Smooth muscle cell (in vitro differentiated cells): ENCODE results near the gene PTPRN2. TPM values are rescaled to one million over a fixed set of nuclear protein-coding genes. Genes with fewer than 3 reads are reported as not detected.

Experiments used
- DNase-seq: peaks from one replicate; lab custom pipeline; 2025; ENCODE audit not compliant: unreplicated experiment; lab: John Stamatoyannopoulos, UW
- H2AFZ ChIP-seq: fragments of 200-600 bp; sonication (generic); 2 replicates; pipeline ENCODE4 v1.6.0; 2016; ENCODE audit warnings: antibody characterized with exemption, low read depth, mild to moderate bottlenecking
- H3F3A ChIP-seq: fragments of 200-600 bp; sonication (generic); 2 replicates; pipeline ENCODE4 v1.6.0; 2017; ENCODE audit warnings: antibody characterized with exemption, low read depth
- H3K27ac ChIP-seq: fragments of 200-600 bp; sonication (generic); 2 replicates; pipeline ENCODE4 v1.5.1; 2016; ENCODE audit warnings: low read depth, mild to moderate bottlenecking
- H3K27me3 ChIP-seq: fragments of 200-600 bp; sonication (generic); 2 replicates; pipeline ENCODE4 v1.6.1; 2016; ENCODE audit warnings: low read depth, mild to moderate bottlenecking
- H3K36me3 ChIP-seq: fragments of 200-600 bp; sonication (generic); 2 replicates; pipeline ENCODE4 v1.5.1; 2016; ENCODE audit warnings: low read depth
- H3K4me1 ChIP-seq: fragments of 200-600 bp; sonication (generic); 2 replicates; pipeline ENCODE4 v1.5.1; 2016; ENCODE audit warnings: low read depth
- H3K4me2 ChIP-seq: fragments of 200-600 bp; sonication (generic); 2 replicates; pipeline ENCODE4 v1.6.0; 2016; ENCODE audit warnings: mild to moderate bottlenecking
- H3K4me3 ChIP-seq: fragments of 200-600 bp; sonication (generic); 2 replicates; pipeline ENCODE4 v1.5.1; 2016; ENCODE audit warnings: mild to moderate bottlenecking
- H3K79me2 ChIP-seq: fragments of 200-600 bp; sonication (generic); 2 replicates; pipeline ENCODE4 v1.6.0; 2016; ENCODE audit warnings: low read depth, mild to moderate bottlenecking
- H3K9ac ChIP-seq: fragments of 200-600 bp; sonication (generic); 2 replicates; pipeline ENCODE4 v1.6.0; 2016; ENCODE audit warnings: low read depth
- H3K9me3 ChIP-seq: fragments of 200-600 bp; sonication (generic); replicated peaks from 2 replicates; pipeline ENCODE4 v1.5.1; 2016; ENCODE audit warnings: low read depth
- H4K20me1 ChIP-seq: fragments of 200-600 bp; sonication (generic); 2 replicates; pipeline ENCODE4 v1.6.0; 2016; ENCODE audit warnings: low read depth
- WGBS: methylation state at CpG from one replicate; pipeline ENCODE4 v1.1.7; 2016; ENCODE audit warnings: low lambda C conversion rate; 5-methylcytosine and 5-hydroxymethylcytosine counted together
- polyA plus RNA-seq: library from polyadenylated mRNA; unstranded; fragments of >200 nt; fragmentation: Nextera tagmentation; extraction: Ambion mirVana; gene quantifications from 2 replicates; pipeline ENCODE4 v1.2.1, GENCODE V29; 2016
- total RNA-seq: library from RNA; depleted of rRNA; stranded (reverse); fragments of >200 nt; gene quantifications from 2 replicates; pipeline ENCODE4 v1.2.3, GENCODE V29; 2014
- TF ChIP-seq, protein P1 (sequence below): fragments of 200-600 bp; sonication (generic); IDR thresholded peaks from 2 replicates; pipeline ENCODE4 v1.5.1; 2017; ENCODE audit warnings: borderline replicate concordance, mild to moderate bottlenecking, antibody characterized with exemption; ENCODE audit not compliant: insufficient read depth, poor library complexity, severe bottlenecking

The PTPRN2 gene
- total and polyA plus RNA-seq, 2 experiments from 2014 or later: 0.09 to 0.87 TPM

DNA sequence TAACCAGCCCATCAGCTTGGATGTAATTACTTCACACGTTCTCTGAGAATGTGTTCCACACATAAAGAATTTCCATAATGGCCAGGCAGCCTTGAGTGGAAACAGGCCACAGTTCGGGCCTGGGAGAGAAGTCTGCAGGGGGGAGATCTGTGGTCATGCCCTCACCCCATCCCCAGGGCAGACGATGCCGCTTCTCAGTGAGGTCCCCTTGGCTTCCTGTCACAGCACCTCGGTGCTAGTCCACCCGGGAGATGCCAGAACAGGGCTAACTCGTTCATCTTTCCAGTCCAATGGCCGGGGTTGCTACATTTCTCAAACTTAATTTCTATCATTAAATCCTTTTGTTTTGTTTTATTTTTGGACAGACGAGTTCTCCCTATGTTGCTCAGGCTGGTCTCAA is 624.1 kb downstream of the PTPRN2 start:
- Histone ChIP-seq H3K79me2 (no peaks in the 10 kb centered on the region), H3K4me1 (no peaks in the 10 kb centered on the region), H3K4me2 (no peak overlapping the region), H3K27me3 (peaks cover 12% of the 10 kb centered on the region), H3K9ac (no peak overlapping the region), H3K4me3 (no peak overlapping the region), H2AFZ (no peak overlapping the region), H3K27ac (no peak overlapping the region), H3K9me3 (no peaks in the 10 kb centered on the region), H3K36me3 (no peaks in the 10 kb centered on the region), H3F3A (no peaks in the 10 kb centered on the region), H4K20me1 (no peaks in the 10 kb centered on the region)
- no peak for DNase-seq
- WGBS: 72% methylated on average over 9 of the region's 9 CpGs
- TF ChIP-seq, protein P1, sequence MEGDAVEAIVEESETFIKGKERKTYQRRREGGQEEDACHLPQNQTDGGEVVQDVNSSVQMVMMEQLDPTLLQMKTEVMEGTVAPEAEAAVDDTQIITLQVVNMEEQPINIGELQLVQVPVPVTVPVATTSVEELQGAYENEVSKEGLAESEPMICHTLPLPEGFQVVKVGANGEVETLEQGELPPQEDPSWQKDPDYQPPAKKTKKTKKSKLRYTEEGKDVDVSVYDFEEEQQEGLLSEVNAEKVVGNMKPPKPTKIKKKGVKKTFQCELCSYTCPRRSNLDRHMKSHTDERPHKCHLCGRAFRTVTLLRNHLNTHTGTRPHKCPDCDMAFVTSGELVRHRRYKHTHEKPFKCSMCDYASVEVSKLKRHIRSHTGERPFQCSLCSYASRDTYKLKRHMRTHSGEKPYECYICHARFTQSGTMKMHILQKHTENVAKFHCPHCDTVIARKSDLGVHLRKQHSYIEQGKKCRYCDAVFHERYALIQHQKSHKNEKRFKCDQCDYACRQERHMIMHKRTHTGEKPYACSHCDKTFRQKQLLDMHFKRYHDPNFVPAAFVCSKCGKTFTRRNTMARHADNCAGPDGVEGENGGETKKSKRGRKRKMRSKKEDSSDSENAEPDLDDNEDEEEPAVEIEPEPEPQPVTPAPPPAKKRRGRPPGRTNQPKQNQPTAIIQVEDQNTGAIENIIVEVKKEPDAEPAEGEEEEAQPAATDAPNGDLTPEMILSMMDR: no peak

- no peaks in the 10 kb centered on the region for H3K79me2 ChIP-seq
- no peak overlapping the region for H3K4me2 ChIP-seq
- H3F3A ChIP-seq: no peaks in the 10 kb centered on the region
- H3K9me3 ChIP-seq: no peaks in the 10 kb centered on the region
- no peak overlapping the region for H3K27ac ChIP-seq
- H3K9ac ChIP-seq: no peak overlapping the region
- no peaks in the 10 kb centered on the region for H3K4me1 ChIP-seq
- TF ChIP-seq, protein P1: no peak
- peaks cover 12% of the 10 kb centered on the region for H3K27me3 ChIP-seq
- H4K20me1 ChIP-seq: no peaks in the 10 kb centered on the region
- no peak for DNase-seq
- no peaks in the 10 kb centered on the region for H3K36me3 ChIP-seq
- no peak overlapping the region for H3K4me3 ChIP-seq
- WGBS: 82% methylated on average over 15 of the region's 15 CpGs
- no peak overlapping the region for H2AFZ ChIP-seq
Measured at GRCh38 chr7:157962458-157963306, 624.9 kb downstream of the PTPRN2 start.

DNA sequence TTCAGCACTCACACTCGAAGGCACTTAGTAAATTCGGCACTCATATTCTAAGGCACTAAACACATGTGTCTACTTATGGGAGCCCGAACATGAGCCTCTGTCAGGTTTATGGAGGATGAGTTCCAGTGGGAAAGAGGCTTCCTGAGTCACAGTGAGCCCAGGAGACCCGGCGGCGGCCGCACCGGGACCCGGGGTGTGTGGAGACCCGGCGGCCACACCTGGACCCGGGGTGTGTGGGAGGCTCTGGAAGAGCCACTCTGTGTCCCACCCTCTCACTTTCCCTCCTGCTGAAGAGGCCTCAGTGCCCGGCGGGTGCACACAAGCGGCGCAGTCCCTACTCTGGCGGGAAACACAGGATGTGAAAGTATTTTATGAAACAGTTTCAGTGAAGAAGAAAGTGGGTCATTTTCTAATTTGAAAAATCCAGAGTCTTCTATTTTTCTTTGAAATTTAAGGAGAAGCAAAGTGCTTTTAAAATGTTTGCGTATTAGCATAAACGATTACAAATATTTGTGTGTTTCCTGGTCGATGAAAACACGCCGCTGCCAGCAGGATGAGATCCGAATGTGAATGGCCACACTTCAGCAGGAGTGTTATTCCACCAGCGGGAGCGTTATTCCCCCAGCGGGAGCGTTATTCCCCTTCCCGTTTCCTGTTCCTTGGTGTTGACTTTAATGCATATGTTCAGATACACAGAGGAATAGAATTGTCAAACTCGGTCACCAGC is 625.7 kb downstream of the PTPRN2 start:
- Histone ChIP-seq H3K27me3 (peaks cover 12% of the 10 kb centered on the region), H3K36me3 (no peaks in the 10 kb centered on the region), H3K9ac (no peak overlapping the region), H3K79me2 (no peaks in the 10 kb centered on the region), H2AFZ (no peak overlapping the region), H3K4me2 (no peak overlapping the region), H3K9me3 (no peaks in the 10 kb centered on the region), H4K20me1 (no peaks in the 10 kb centered on the region), H3K4me3 (no peak overlapping the region), H3K4me1 (no peaks in the 10 kb centered on the region), H3F3A (no peaks in the 10 kb centered on the region), H3K27ac (no peak overlapping the region)
- WGBS: 35% methylated on average over 29 of the region's 29 CpGs
- TF ChIP-seq, protein P1: no peak
- DNase-seq: no peak
